ENCODE data around the gene GFOD1.

The GFOD1 gene

DNA sequence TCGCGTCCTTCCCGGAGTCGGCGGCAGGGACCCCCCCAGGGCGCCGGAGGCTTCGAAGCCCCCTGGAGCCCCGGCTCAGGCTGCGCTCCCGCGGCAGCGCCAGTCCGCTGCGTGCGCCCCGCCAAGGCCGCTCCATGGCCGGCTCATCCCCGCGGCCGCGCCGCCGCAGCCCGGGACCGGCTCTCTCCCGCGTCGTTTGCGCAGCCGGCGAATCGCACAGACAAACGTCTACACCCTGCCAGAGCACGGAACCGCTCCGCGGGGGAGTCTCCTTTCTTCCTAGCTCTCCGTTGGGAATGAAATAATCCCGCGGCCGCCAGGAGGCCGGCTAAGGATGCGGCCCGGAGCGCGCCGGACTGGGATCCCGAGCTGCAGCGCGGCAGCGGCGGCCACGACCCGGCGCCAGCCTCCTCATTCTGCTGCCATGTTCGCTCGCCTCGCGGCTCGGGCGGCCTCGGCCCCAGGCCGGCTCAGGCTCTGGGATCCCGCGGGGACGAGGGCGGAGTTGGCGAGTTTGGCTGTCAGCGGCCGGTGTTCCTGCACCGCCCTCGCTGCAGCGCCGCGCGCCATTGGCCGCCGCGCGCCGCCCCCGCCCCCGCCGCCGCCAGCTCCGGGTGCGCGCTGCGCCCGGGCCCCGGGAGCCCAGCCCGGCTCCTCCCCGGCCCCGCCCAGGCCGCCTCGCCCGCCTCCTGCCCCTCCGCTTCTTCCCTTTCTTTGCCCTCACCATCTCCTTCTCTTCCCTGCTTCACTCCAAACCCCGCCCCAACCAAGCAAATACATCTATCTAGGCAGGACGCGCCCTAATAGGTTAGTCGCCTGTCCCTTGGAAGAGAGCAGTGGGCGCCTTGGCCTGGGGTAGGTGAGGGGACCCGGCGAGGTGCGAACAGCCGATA, at the start of gene GFOD1:
Gene GFOD1 (minus strand): TSS at position 479 of the 893 bp plus-strand sequence. CDS start 710 bp downstream, outside the sequence.
- Mint-ChIP-seq H3K4me3 (peak within 1 kb of the TSS; percentile 91), H3K36me3 (no peaks in the 10 kb centered on the region), H3K4me1 (peaks cover 34% of the 10 kb centered on the region), H3K27me3 (peaks cover 2% of the 10 kb centered on the region), H3K27ac (peak within 1 kb of the TSS; percentile 84), H3K9me3 (no peaks in the 10 kb centered on the region)

DNA sequence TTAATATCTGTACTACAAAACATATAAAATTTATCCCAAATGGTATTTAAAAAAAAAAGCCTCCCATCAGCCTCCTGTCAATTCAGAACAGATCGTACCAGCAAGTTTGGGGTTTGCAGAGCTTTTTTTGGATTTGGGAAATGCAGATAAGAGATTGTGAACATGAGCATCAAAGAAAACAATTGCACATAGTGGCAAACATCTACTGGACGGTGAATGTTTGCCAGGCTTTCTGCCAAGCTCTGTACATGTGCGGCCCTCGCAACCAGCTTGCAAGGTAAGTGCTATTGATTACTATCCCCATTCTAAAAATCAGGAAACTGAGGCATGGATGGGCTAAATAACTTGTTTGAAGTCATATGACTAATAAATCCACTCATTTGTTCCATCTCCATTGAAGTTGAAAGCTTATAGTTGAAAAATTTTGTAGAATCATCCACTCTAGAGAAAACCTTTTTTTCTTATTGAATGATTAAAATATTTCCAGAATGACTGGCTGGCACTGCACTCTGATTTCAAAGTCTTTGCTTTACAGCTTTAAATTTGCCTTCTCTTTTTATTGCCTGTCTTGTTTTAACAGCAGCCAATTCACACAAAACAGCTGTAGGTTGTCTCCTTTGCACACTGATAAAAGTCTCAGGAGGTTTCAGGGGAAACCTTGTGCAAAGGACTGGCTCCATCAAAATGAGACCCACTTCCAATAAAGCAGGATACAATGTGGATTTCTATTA, 49.6 kb upstream of the GFOD1 start:
- Mint-ChIP-seq H3K27ac (no peak overlapping the region), H3K27me3 (no peaks in the 10 kb centered on the region), H3K4me1 (no peaks in the 10 kb centered on the region), H3K9me3 (no peaks in the 10 kb centered on the region), H3K4me3 (no peak overlapping the region), H3K36me3 (no peaks in the 10 kb centered on the region)

DNA sequence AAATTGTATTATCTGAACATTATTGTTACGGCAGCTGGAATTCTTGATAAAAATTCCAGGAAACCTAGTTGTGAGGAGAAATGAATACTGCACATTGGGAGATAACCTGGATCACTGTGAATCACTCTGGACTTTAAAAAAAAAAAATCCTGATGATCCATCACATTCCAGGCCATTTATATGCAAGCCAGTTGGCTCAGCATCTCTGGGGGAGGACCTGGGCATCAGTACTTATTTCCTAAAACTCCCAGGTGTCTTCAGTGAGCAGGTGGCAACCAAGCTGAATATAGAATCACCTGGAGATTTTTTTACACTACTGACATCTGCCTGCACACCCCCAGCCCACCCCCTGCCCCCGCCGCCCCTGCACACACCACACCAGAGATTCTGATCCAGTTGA, 47.9 kb upstream of the GFOD1 start:
- Mint-ChIP-seq H3K9me3 (no peaks in the 10 kb centered on the region), H3K27me3 (no peaks in the 10 kb centered on the region), H3K4me3 (no peak overlapping the region), H3K4me1 (no peaks in the 10 kb centered on the region), H3K27ac (no peak overlapping the region), H3K36me3 (no peaks in the 10 kb centered on the region)

DNA sequence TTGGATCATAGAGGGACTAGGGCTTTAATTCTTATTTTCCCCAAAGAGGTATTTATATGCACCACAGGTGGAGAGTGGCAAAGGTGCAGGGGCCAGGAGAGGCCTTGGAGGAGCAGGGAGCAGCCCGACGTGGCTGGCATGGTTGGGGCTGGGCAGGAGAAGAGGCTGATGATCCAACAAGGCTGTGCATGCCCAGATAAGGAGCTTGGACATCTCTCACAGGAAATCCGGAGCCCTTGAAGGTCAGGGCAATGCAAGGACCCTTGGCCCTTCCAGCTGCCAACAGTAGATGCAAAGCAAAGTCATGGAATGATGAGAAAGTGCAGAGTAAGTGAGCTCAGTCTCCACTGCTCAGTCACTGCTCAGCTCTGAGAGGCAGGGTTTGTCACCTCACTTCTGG, 47.1 kb upstream of the GFOD1 start:
- Mint-ChIP-seq H3K4me1 (no peaks in the 10 kb centered on the region), H3K27me3 (no peaks in the 10 kb centered on the region), H3K9me3 (no peaks in the 10 kb centered on the region), H3K27ac (no peak overlapping the region), H3K4me3 (no peak overlapping the region), H3K36me3 (no peaks in the 10 kb centered on the region)

- Mint-ChIP-seq H3K4me3 (no peak overlapping the region), H3K4me1 (peaks cover 5% of the 10 kb centered on the region), H3K36me3 (no peaks in the 10 kb centered on the region), H3K27ac (no peak overlapping the region), H3K27me3 (no peaks in the 10 kb centered on the region), H3K9me3 (no peaks in the 10 kb centered on the region)
Measured at GRCh38 chr6:13531956-13532355, 44.6 kb upstream of the GFOD1 start.

DNA sequence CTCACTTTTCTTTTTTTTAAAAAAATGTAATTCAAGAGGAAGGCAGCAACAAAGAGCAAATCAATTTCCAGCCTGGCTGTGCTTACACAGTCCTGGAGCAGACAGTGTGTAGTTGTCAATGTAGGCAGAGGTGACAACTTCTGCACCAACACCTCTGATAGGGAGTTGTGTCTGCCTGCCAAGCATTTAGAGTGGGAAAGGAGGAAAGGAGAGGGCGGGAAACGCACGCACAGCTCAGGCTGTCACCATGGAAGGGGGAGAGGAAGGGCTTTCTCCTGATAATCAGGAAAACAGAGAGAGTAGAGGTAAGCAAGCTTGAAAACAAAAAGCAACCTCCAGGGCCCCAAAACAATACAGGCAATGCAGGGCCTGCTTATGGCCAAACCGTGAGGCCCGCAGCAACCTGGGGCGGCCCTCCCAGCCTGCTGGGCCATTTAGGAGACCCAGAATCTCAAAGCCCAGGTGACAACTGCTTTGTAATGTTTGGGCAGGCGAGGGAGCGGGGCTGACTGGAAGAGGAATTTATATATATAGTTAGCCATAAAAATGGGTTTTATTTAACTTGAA, 41.5 kb upstream of the GFOD1 start:
- H3K36me3 Mint-ChIP-seq: no peaks in the 10 kb centered on the region
- no peak overlapping the region for H3K27ac Mint-ChIP-seq
- no peaks in the 10 kb centered on the region for H3K9me3 Mint-ChIP-seq
- no peaks in the 10 kb centered on the region for H3K27me3 Mint-ChIP-seq
- H3K4me3 Mint-ChIP-seq: no peak overlapping the region
- H3K4me1 Mint-ChIP-seq: peaks cover 22% of the 10 kb centered on the region

GRCh38 chr6:13528232-13528631, 40.8 kb upstream of the GFOD1 start:
- Mint-ChIP-seq H3K4me1 (peaks cover 22% of the 10 kb centered on the region), H3K4me3 (no peak overlapping the region), H3K27ac (no peak overlapping the region), H3K36me3 (no peaks in the 10 kb centered on the region), H3K9me3 (no peaks in the 10 kb centered on the region), H3K27me3 (no peaks in the 10 kb centered on the region)

DNA sequence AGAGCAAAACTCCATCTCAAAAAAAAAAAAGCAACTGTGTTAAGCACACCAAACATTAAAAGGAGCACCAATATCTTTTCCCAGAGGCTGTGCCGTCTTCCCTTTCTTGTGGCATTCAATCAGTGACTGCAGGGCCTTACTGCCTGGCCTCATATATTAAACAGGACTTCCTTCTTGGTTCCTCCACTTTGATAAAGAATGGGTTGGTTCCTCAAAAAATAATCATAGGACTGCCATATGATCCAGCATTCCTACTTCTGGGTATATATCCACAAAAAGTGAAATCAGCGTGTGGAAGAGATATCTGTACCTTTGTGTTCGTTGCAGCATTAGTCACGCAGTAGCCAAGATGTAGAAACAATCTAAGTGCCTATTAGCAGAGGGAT, 40.3 kb upstream of the GFOD1 start:
- H3K4me1 Mint-ChIP-seq: peaks cover 22% of the 10 kb centered on the region
- H3K36me3 Mint-ChIP-seq: no peaks in the 10 kb centered on the region
- H3K27ac Mint-ChIP-seq: no peak overlapping the region
- H3K9me3 Mint-ChIP-seq: no peaks in the 10 kb centered on the region
- no peak overlapping the region for H3K4me3 Mint-ChIP-seq
- no peaks in the 10 kb centered on the region for H3K27me3 Mint-ChIP-seq

GRCh38 chr6:13526727-13527670, 39.6 kb upstream of the GFOD1 start:
- Mint-ChIP-seq H3K9me3 (no peaks in the 10 kb centered on the region), H3K4me1 (peaks cover 22% of the 10 kb centered on the region), H3K4me3 (peak overlapping the region; percentile 17), H3K27me3 (no peaks in the 10 kb centered on the region), H3K36me3 (no peaks in the 10 kb centered on the region), H3K27ac (peak overlapping the region; percentile 80)

GRCh38 chr6:13526357-13526726, 38.9 kb upstream of the GFOD1 start:
- Mint-ChIP-seq H3K27ac (peak overlapping the region; percentile 80), H3K27me3 (no peaks in the 10 kb centered on the region), H3K9me3 (no peaks in the 10 kb centered on the region), H3K36me3 (no peaks in the 10 kb centered on the region), H3K4me1 (peaks cover 22% of the 10 kb centered on the region), H3K4me3 (no peak overlapping the region)

- Mint-ChIP-seq H3K27ac (no peak overlapping the region), H3K27me3 (no peaks in the 10 kb centered on the region), H3K4me3 (no peak overlapping the region)
Measured at GRCh38 chr6:13524801-13525508, 37.6 kb upstream of the GFOD1 start.

GRCh38 chr6:13523826-13524622, 36.6 kb upstream of the GFOD1 start:
- H3K9me3 Mint-ChIP-seq: no peaks in the 10 kb centered on the region
- H3K4me3 Mint-ChIP-seq: no peak overlapping the region
- no peak overlapping the region for H3K27ac Mint-ChIP-seq
- no peaks in the 10 kb centered on the region for H3K27me3 Mint-ChIP-seq
- H3K36me3 Mint-ChIP-seq: no peaks in the 10 kb centered on the region
- H3K4me1 Mint-ChIP-seq: peaks cover 22% of the 10 kb centered on the region

More at GRCh38 chr6:13524801-13525508, 37.6 kb upstream of the GFOD1 start:
- no peaks in the 10 kb centered on the region for H3K9me3 Mint-ChIP-seq
- no peaks in the 10 kb centered on the region for H3K36me3 Mint-ChIP-seq
- H3K4me1 Mint-ChIP-seq: peaks cover 22% of the 10 kb centered on the region

GRCh38 chr6:13522656-13523055, 35.3 kb upstream of the GFOD1 start:
- no peak overlapping the region for H3K4me3 Mint-ChIP-seq
- H3K27ac Mint-ChIP-seq: no peak overlapping the region
- H3K36me3 Mint-ChIP-seq: no peaks in the 10 kb centered on the region
- no peaks in the 10 kb centered on the region for H3K27me3 Mint-ChIP-seq
- H3K4me1 Mint-ChIP-seq: peaks cover 20% of the 10 kb centered on the region
- no peaks in the 10 kb centered on the region for H3K9me3 Mint-ChIP-seq

GRCh38 chr6:13519839-13520238, 32.4 kb upstream of the GFOD1 start:
- H3K4me3 Mint-ChIP-seq: no peak overlapping the region
- H3K36me3 Mint-ChIP-seq: no peaks in the 10 kb centered on the region
- no peaks in the 10 kb centered on the region for H3K4me1 Mint-ChIP-seq
- H3K9me3 Mint-ChIP-seq: no peaks in the 10 kb centered on the region
- no peaks in the 10 kb centered on the region for H3K27me3 Mint-ChIP-seq
- no peak overlapping the region for H3K27ac Mint-ChIP-seq
